Adrenal gland (tissue), 12 donors: ENCODE results near the gene RSAD1. TPM values are rescaled to one million over a fixed set of nuclear protein-coding genes. Genes with fewer than 3 reads are reported as not detected.

Experiments
- DNase-seq, 7 donors: peaks; one replicate each; pipeline ENCODE4 v3.0.0-alpha.2; 2019 to 2020
- H3K27ac ChIP-seq, 5 donors: fragments of 200-600 bp; sonication (generic) in 4 of 5; 1 replicate in 3 of 5; 2 replicates in 2 of 5; pipeline versions ENCODE4 v1.5.1 to v1.8.0; 2016 to 2020; ENCODE audit warnings: mild to moderate bottlenecking in 1 of 5
- H3K27me3 ChIP-seq: fragments of 200-600 bp; 2 replicates; pipeline ENCODE4 v1.8.0; 2021
- H3K36me3 ChIP-seq, 2 donors: fragments of 200-600 bp; replicated peaks in 1 of 2; 1 replicate in 1 of 2; 2 replicates in 1 of 2; pipeline versions ENCODE4 v1.5.1 to v1.8.0; 2018 to 2022
- H3K4me1 ChIP-seq, 2 donors: fragments of 200-600 bp; replicated peaks in 1 of 2; 1 replicate in 1 of 2; 2 replicates in 1 of 2; pipeline versions ENCODE4 v1.5.1 to v1.8.0; 2018 to 2021
- H3K4me3 ChIP-seq, 4 donors: fragments of 200-600 bp; sonication (generic) in 3 of 4; one replicate each; pipeline ENCODE4 v1.5.1; 2016 to 2018
- H3K9me3 ChIP-seq, 3 donors: fragments of 200-600 bp; sonication (generic) in 1 of 3; replicated peaks in 1 of 3; 1 replicate in 2 of 3; 2 replicates in 1 of 3; pipeline versions ENCODE4 v1.5.1 to v1.8.0; 2016 to 2021
- CTCF ChIP-seq, 6 experiments: fragments of 450-650 bp in 4 of 6; fragments of 200-600 bp in 2 of 6; sonication (generic) in 1 of 6; IDR thresholded peaks; 1 replicate in 5 of 6; 2 replicates in 1 of 6; pipeline versions ENCODE4 v1.5.1 to v1.8.0; 2016 to 2021; ENCODE audit warnings: antibody characterized with exemption in 6 of 6, mild to moderate bottlenecking in 2 of 6, moderate library complexity in 1 of 6
- POLR2A ChIP-seq, 2 donors: fragments of 450-650 bp; IDR thresholded peaks; one replicate each; pipeline ENCODE4 v1.6.1; 2017; ENCODE audit warnings: antibody characterized with exemption in 2 of 2, mild to moderate bottlenecking in 2 of 2, moderate library complexity in 1 of 2
- WGBS, 4 donors: extraction: QIAGEN DNeasy Blood & Tissue Kit in 2 of 4; methylation state at CpG; one replicate each; pipeline versions ENCODE4 v1.1.5 to v1.1.7; 2013 to 2017; 5-methylcytosine and 5-hydroxymethylcytosine counted together
- intact Hi-C, 2 donors: fragments of 100-400 bp; cut with DNase I; formaldehyde crosslinking; loops; one replicate each; pipeline versions ENCODE4 v1.14.1 to v1.15.0; 2022 to 2023
- polyA plus RNA-seq, 3 donors: library from polyadenylated mRNA; stranded (reverse); fragments of 200-250 nt in 2 of 3; fragments of 350-450 nt in 1 of 3; fragmentation: Illumina TruSeq in 1 of 3; extraction: RNeasy Lipid Tissue Mini Kit (QIAGEN cat#74804) in 1 of 3; gene quantifications; one replicate each; pipeline ENCODE4 v1.2.3, GENCODE V29; 2013 to 2014
- total RNA-seq, 9 donors: library from RNA; depleted of rRNA in 4 of 9; stranded (reverse); fragments of >200 nt in 4 of 9; fragments of 120-200 nt in 1 of 9; fragmentation: NEBNext Ultra II Directional in 1 of 9; extraction: Animal tissue kit (Norgen Biotek cat#: 25700) in 1 of 9; gene quantifications; one replicate each; pipeline versions ENCODE4 v1.1.0 to v1.2.4, GENCODE V29; 2013 to 2023
- donor health status: healthy with polysubstance abuse.
- donor health status: Bipolar disorder and iron deficiency.
- donor health status: DM: yes; HTN: yes; CAD: no.
- donor health status: DM: no; HTN: no; CAD: no.
- donor health status: DM: no; HTN: no; CAD: no.
- donor health status: DM: yes; HTN: yes; CAD: no.

Gene RSAD1
- total and polyA plus RNA-seq, 12 donors: 28.4 to 77.3 (median 51.8) TPM

DNA sequence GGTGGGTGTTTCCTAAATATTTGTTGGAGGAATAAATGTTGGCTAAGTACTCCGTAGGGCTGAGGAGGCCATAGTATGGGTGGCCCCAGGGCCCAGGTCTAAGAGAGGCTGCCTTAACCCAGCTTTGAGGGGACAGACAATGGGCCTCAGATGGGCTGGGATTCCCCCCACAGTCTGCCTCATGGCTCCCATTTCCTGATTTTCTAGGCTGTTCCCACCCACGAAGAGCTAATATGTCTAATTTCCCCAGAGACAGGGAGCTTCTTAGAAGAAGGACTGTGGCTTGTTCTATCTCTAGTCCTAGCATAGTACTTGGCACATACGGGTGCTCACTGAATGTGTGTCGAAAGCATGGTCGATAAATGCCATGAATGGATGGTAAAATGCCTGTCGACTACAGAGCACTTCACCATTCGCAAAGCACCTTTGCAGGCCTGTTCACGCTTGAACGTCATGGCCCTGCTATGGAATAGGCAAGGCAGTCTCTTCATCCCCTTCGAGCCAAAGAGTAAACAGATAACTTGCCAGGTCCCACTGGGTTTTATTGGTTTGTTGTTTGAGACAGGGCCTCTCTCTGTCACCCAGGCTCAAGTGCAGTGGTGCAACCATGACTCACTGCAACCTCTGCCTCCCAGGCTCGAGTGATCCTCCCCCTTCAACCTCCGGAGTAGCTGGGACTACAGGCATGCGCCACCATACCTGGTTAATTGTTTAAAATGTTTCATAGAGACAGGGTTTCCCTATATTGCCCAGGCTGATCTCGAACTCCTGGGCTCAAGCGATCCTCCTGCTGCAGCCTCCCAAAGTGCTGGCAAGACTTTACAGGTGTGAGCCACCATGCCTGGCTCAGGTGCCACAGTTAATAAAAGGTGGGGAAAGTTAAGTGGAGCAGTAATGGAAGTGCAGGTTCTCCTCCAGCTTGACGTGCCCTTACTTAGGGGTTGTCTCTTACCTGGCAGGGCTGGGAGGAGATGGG lies 19.7 kb upstream of the RSAD1 start:
- Histone ChIP-seq H3K9me3 (no peaks in the 10 kb centered on the region), H3K4me1 (peaks cover 0 to 11% of the 10 kb centered on the region in 2 donors), H3K27me3 (no peaks in the 10 kb centered on the region), H3K4me3 (no peak overlapping the region), H3K27ac (peak overlapping the region in 1 of 5 donors; percentile 23), H3K36me3 (peaks cover 0 to 21% of the 10 kb centered on the region in 2 donors)
- intact Hi-C loops: no loop called here
- no peak for TF ChIP-seq POLR2A (IDR thresholded peaks at IDR 0.05)
- no peak for TF ChIP-seq CTCF (IDR thresholded peaks at IDR 0.05)
- WGBS, 4 donors: 80 to 86% (median 82%) methylated on average over 16 of the region's 16 CpGs
- DNase-seq: peak in 4 of 7 donors; percentile 50 to 56 (median 52)

DNA sequence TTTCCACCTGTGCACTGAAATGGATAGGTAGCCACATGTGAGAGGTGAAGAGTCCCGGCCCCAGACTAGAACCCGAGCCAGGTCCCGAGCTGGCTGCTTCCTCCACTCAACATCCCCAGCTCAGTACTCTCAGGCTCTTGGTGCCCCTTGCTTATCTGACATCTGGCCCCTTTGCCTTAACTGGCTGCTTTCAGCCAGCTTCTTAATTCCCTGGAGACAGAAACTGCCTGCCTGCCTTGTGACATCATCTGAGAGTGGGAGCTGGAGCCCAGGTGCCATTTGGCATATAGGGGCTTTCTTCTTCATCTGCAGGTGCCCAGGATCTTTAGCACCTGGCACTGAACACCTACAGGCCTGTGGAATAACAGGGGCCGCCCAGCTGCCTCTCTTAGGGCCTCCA lies 18.9 kb upstream of the RSAD1 start:
- Histone ChIP-seq H3K4me3 (no peak overlapping the region), H3K9me3 (no peaks in the 10 kb centered on the region), H3K36me3 (peaks cover 0 to 21% of the 10 kb centered on the region in 2 donors), H3K4me1 (peaks cover 0 to 11% of the 10 kb centered on the region in 2 donors), H3K27me3 (no peaks in the 10 kb centered on the region), H3K27ac (no peak overlapping the region)
- 83 to 100% (median 98%) methylated on average over 1 to 4 of the region's 4 CpGs for WGBS, 4 donors
- TF ChIP-seq POLR2A (IDR thresholded peaks at IDR 0.05) (no peak), CTCF (IDR thresholded peaks at IDR 0.05) (no peak)
- DNase-seq: no peak
- intact Hi-C loops: no loop called here

DNA sequence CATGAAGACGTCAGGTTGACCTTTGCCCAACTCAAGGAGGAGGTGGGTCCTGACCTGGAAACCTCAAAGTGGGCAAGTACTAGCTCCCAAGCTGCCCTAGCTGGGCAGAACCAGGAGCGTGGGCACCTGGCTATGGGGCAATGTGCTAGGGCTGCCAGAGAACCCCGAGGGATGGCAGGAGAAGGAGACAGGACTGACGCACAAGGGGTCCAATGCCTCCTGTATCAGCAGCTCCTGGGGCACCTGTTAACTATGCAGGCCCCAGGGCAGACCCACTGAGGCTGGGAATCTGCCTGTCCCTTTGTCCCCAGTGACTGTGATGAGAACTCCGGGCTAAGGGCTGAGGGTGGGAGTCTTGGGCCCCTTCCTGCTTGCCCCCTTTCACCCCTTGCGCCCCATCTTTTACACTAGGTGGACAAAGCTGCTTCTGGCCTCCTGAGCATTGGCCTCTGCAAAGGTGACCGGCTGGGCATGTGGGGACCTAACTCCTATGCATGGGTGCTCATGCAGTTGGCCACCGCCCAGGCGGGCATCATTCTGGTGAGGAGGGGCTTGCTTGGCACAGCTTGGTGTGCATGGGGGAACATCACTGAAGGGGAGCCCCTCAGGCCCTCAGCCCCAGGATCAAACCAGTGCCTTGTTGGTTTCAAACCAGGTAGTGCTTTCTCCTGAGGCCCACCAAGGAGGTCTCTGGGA lies 17.7 kb upstream of the RSAD1 start:
- H3K27me3 ChIP-seq: no peaks in the 10 kb centered on the region
- H3K4me3 ChIP-seq: no peak overlapping the region
- intact Hi-C loops: no loop called here
- no peak for DNase-seq
- H3K36me3 ChIP-seq: peaks cover 0 to 21% of the 10 kb centered on the region in 2 donors
- TF ChIP-seq POLR2A (IDR thresholded peaks at IDR 0.05) (no peak), CTCF (IDR thresholded peaks at IDR 0.05) (no peak)
- WGBS, 4 donors: 91 to 95% (median 93%) methylated on average over 5 to 9 of the region's 9 CpGs
- no peaks in the 10 kb centered on the region for H3K9me3 ChIP-seq
- H3K27ac ChIP-seq: no peak overlapping the region
- peaks cover 0 to 11% of the 10 kb centered on the region in 2 donors for H3K4me1 ChIP-seq

- no peak for TF ChIP-seq CTCF (IDR thresholded peaks at IDR 0.05)
- TF ChIP-seq POLR2A (IDR thresholded peaks at IDR 0.05): no peak
- no peak overlapping the region for H3K27ac ChIP-seq
- H3K27me3 ChIP-seq: no peaks in the 10 kb centered on the region
- H3K9me3 ChIP-seq: no peaks in the 10 kb centered on the region
- H3K36me3 ChIP-seq: peaks cover 0 to 21% of the 10 kb centered on the region in 2 donors
- peaks cover 0 to 11% of the 10 kb centered on the region in 2 donors for H3K4me1 ChIP-seq
- no peak for DNase-seq
- no peak overlapping the region for H3K4me3 ChIP-seq
- 87 to 93% (median 90%) methylated on average over 9 to 14 of the region's 14 CpGs for WGBS, 4 donors
- intact Hi-C loops: no loop called here
Measured at GRCh38 chr17:50461550-50462132, 17.0 kb upstream of the RSAD1 start.
